ENCODE measurements around the gene TAGAP. TPM values are rescaled to one million over a fixed set of nuclear protein-coding genes. Genes with fewer than 3 reads are reported as not detected.

Gene TAGAP
- total RNA-seq, 1 experiment from 2014 or later: not detected

DNA sequence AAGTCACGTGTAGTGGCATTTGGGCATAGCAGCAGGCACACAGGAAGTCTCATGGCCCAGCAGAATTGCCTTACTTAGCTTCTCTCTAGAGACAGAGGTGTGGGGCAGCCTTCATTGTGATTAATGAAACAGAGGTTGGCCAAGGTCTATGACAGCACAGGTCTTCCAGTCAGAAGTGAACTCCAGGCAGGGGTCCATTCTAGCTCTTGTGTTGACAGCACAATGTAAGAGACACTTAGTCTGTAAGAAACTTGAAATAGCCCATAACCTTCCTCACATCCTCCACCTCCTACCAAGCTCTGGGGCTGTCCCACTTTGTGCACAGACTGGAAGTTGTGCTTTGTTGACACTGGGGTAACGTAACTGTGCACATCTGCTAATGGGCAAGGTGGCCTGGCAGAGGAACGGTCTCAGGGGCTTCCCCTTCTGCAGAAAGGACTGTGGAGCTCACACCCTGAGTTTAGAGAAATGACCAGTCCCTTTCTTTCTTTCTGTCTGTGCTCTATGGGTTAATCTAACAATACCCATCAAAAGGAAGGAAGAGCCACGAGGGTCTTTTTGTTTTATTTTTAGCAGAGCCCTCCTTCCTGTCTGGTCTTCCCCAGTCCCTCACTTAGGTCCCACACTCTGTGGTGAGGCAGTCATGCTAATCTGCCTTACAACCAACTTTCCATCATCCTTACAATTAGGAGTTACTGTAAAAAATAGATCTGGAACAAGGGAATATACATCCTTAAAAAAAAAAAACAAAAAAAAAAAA, 35.6 kb upstream of the TAGAP start:
- H2AK5ac ChIP-seq (ENCODE audit: insufficient read length, low read length): no peak overlapping the region
- Mint-ChIP-seq H3K27ac (no peak overlapping the region), H3K27me3 (ENCODE audit: low read depth) (peaks cover 9% of the 10 kb centered on the region), H3K9me3 (no peaks in the 10 kb centered on the region), H3K36me3 (ENCODE audit: insufficient read depth in 1 of 3, low read depth in 3 of 3) (no peaks in the 10 kb centered on the region), H3K4me3 (no peak overlapping the region), H3K4me1 (peaks cover 0 to 1% of the 10 kb centered on the region in 2 experiments; a peak in 1 of 4 replicates)
- no peak overlapping the region for H2BK5ac ChIP-seq (ENCODE audit: insufficient read length, low read length)
- no peak overlapping the region for H2BK120ac ChIP-seq (ENCODE audit: low read depth, low read length, poor library complexity, severe bottlenecking)
- no peak overlapping the region for H4K8ac ChIP-seq (replicated peaks; ENCODE audit: insufficient read length, low read depth, low read length)
- WGBS (ENCODE audit: extremely low coverage, insufficient read length, low lambda C conversion rate): no CpG with 5 or more reads among the region's 4 CpGs
- H3K9ac ChIP-seq (ENCODE audit: extremely low read depth, insufficient read length, low read length): no peak overlapping the region
- no peak overlapping the region for H3K27ac ChIP-seq (ENCODE audit: insufficient read length, low read depth, low read length)
- H3K56ac ChIP-seq (ENCODE audit: insufficient read length, low read depth, low read length): no peak overlapping the region
- H3K4ac ChIP-seq (ENCODE audit: low read depth, low read length): no peak overlapping the region
- H3K18ac ChIP-seq (ENCODE audit: insufficient read length, low read depth, low read length): no peak overlapping the region
- no peaks in the 10 kb centered on the region for H3K27me3 ChIP-seq (ENCODE audit: insufficient read depth, low read length)
- no peaks in the 10 kb centered on the region for H4K20me1 ChIP-seq (ENCODE audit: control insufficient read depth, insufficient read depth, insufficient read length)
- H3K9me3 ChIP-seq (ENCODE audit: control insufficient read depth, low read depth, low read length): no peaks in the 10 kb centered on the region
- TF ChIP-seq, protein P1, sequence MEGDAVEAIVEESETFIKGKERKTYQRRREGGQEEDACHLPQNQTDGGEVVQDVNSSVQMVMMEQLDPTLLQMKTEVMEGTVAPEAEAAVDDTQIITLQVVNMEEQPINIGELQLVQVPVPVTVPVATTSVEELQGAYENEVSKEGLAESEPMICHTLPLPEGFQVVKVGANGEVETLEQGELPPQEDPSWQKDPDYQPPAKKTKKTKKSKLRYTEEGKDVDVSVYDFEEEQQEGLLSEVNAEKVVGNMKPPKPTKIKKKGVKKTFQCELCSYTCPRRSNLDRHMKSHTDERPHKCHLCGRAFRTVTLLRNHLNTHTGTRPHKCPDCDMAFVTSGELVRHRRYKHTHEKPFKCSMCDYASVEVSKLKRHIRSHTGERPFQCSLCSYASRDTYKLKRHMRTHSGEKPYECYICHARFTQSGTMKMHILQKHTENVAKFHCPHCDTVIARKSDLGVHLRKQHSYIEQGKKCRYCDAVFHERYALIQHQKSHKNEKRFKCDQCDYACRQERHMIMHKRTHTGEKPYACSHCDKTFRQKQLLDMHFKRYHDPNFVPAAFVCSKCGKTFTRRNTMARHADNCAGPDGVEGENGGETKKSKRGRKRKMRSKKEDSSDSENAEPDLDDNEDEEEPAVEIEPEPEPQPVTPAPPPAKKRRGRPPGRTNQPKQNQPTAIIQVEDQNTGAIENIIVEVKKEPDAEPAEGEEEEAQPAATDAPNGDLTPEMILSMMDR (conservative IDR thresholded peaks at IDR 0.05): no peak
- no peaks in the 10 kb centered on the region for H3K4me1 ChIP-seq (ENCODE audit: insufficient read depth, low read length)
- H3K79me2 ChIP-seq (ENCODE audit: insufficient read depth, low read length): no peaks in the 10 kb centered on the region
- H3K23ac ChIP-seq (ENCODE audit: insufficient read length, low read depth, low read length): no peak overlapping the region
- H4K91ac ChIP-seq (ENCODE audit: insufficient read length, low read depth, low read length): no peak overlapping the region
- no peaks in the 10 kb centered on the region for H3K23me2 ChIP-seq (ENCODE audit: insufficient read length, low read depth, low read length, poor library complexity, severe bottlenecking)
- no peak overlapping the region for H3T11ph ChIP-seq (ENCODE audit: low read length)
- no peaks in the 10 kb centered on the region for H3K79me1 ChIP-seq (ENCODE audit: insufficient read depth, low read depth, low read length, poor library complexity, severe bottlenecking)
- H2BK15ac ChIP-seq (ENCODE audit: low read depth, low read length): no peak overlapping the region
- H2AFZ ChIP-seq (ENCODE audit: low read length): no peak overlapping the region
- H3K14ac ChIP-seq (ENCODE audit: insufficient read depth, low read length): no peak overlapping the region
- H2BK20ac ChIP-seq (ENCODE audit: low read depth, low read length, poor library complexity, severe bottlenecking): no peak overlapping the region
- no peak for DNase-seq
- no peak overlapping the region for H4K5ac ChIP-seq (ENCODE audit: insufficient read length, low read depth, low read length)
- no peak overlapping the region for H2BK12ac ChIP-seq (ENCODE audit: insufficient read length, low read depth, low read length)
- H3K4me2 ChIP-seq (ENCODE audit: insufficient read depth, insufficient read length, low read length): no peak overlapping the region

All from H9 (cell line).